HepG2 (cell line): ENCODE results near the gene FNDC7. TPM values are rescaled to one million over a fixed set of nuclear protein-coding genes. Genes with fewer than 3 reads are reported as not detected.
A peak's percentile ranks its signal among the peaks of the same experiment; 100 is the strongest.

Experiments
- ATAC-seq: fragments of 200-7000 bp; cut with Tn5 transposase; 3 replicates; pipeline ENCODE4 v1.9.1; 2020; ENCODE audit warnings: mild to moderate bottlenecking, moderate library complexity
- BruUV-seq: library from RNA; stranded (reverse); fragments of 400-500 nt; replicated peaks from 2 replicates; lab custom pipeline; 2021; lab: Mats Ljungman, UMichigan
- CTCF ChIA-PET: fragments of 300-600 bp; formaldehyde crosslinking; extraction: SDS; loops from one replicate; lab custom pipeline; 2021; ENCODE audit warnings: low total read pairs, inconsistent platforms, low intra/inter-chr PET ratio; lab: Yijun Ruan, JAX
- POLR2A ChIA-PET: fragments of 350-600 bp; sonication (Branson Sonifier 250); formaldehyde crosslinking; loops from one replicate; lab custom pipeline; 2020; ENCODE audit warnings: antibody characterized with exemption, inconsistent platforms; lab: Yijun Ruan, JAX
- DNase-seq: peaks from one replicate; pipeline ENCODE4 v3.0.0-alpha.2; 2015; ENCODE audit warnings: low spot score
- FAIRE-seq: peaks from 3 replicates; lab custom pipeline; 2011; peaks lifted over from hg19 to GRCh38; lab: Jason Lieb, UNC
- H2AFZ ChIP-seq: one replicate; pipeline ENCODE4 v1.6.1; 2011; ENCODE audit warnings: low read length, inconsistent platforms
- H3K27ac ChIP-seq: fragments of 300-600 bp; 3 replicates; pipeline ENCODE4 v1.8.0; 2011; ENCODE audit warnings: mixed run types, mild to moderate bottlenecking, mixed read lengths, low read length, inconsistent platforms; ENCODE audit not compliant: insufficient read depth; ENCODE audit errors: extremely low read length
- H3K27me3 ChIP-seq, 2 experiments: fragments of 200-600 bp in 1 of 2; 2 replicates in 1 of 2; 3 replicates in 1 of 2; pipeline versions ENCODE4 v1.6.0 to v1.8.0; 2011; ENCODE audit warnings: low read length in 2 of 2, mild to moderate bottlenecking in 2 of 2, moderate library complexity in 2 of 2, inconsistent platforms in 1 of 2; ENCODE audit not compliant: insufficient read depth in 2 of 2, control insufficient read depth in 1 of 2
- H3K36me3 ChIP-seq, 2 experiments: fragments of 200-600 bp in 1 of 2; replicated peaks in 1 of 2; 2 replicates in 1 of 2; 3 replicates in 1 of 2; pipeline versions ENCODE4 v1.5.1 to v1.8.0; 2011; ENCODE audit warnings: low read length in 2 of 2, inconsistent platforms in 1 of 2; ENCODE audit not compliant: insufficient read depth in 2 of 2, control insufficient read depth in 1 of 2
- H3K4me1 ChIP-seq: 2 replicates; pipeline ENCODE4 v1.5.1; 2012; ENCODE audit warnings: low read length, inconsistent platforms; ENCODE audit not compliant: insufficient read depth
- H3K4me2 ChIP-seq: 2 replicates; pipeline ENCODE4 v1.6.0; 2011; ENCODE audit warnings: low read depth, low read length, inconsistent platforms
- H3K4me3 ChIP-seq, 3 experiments: fragments of 200-600 bp in 1 of 3; sonication (generic), shearing (Covaris generic) in 1 of 3; replicated peaks in 1 of 3; 2 replicates each; pipeline ENCODE4 v1.5.1; 2011 to 2016; ENCODE audit warnings: low read length in 3 of 3, inconsistent platforms in 2 of 3, low read depth in 2 of 3, mild to moderate bottlenecking in 2 of 3, control low read depth in 1 of 3, mixed read lengths in 1 of 3; ENCODE audit not compliant: insufficient read depth in 1 of 3
- H3K79me2 ChIP-seq: one replicate; pipeline ENCODE4 v1.6.1; 2011; ENCODE audit warnings: low read length, inconsistent platforms; ENCODE audit not compliant: insufficient read depth
- H3K9ac ChIP-seq: 2 replicates; pipeline ENCODE4 v1.6.0; 2011; ENCODE audit warnings: mild to moderate bottlenecking, low read depth, low read length, inconsistent platforms; ENCODE audit not compliant: insufficient read depth
- H3K9me3 ChIP-seq: 2 replicates; pipeline ENCODE4 v1.5.1; 2012; ENCODE audit warnings: mild to moderate bottlenecking, low read length
- H4K20me1 ChIP-seq: 2 replicates; pipeline ENCODE4 v1.6.0; 2011; ENCODE audit warnings: inconsistent platforms, mild to moderate bottlenecking, low read length, moderate library complexity; ENCODE audit not compliant: insufficient read depth
- EED ChIP-seq: sonication (generic); formaldehyde crosslinking; IDR thresholded peaks from 2 replicates; pipeline ENCODE4 v1.5.0; 2020; ENCODE audit warnings: mild to moderate bottlenecking, missing genetic modification reagents
- FOSL2 ChIP-seq: sonication (generic); formaldehyde crosslinking; IDR thresholded peaks from 2 replicates; pipeline ENCODE4 v1.4.0; 2020; ENCODE audit warnings: missing genetic modification reagents
- MAFK ChIP-seq, 2 experiments: IDR thresholded peaks in 1 of 2; conservative IDR thresholded peaks in 1 of 2; 2 replicates each; pipeline ENCODE4 v1.6.1; 2011; ENCODE audit warnings: improper control_type of control experiment in 2 of 2, low read length in 2 of 2
- NFE2 ChIP-seq: sonication (generic); formaldehyde crosslinking; IDR thresholded peaks from 2 replicates; pipeline ENCODE4 v1.4.0; 2020; ENCODE audit warnings: missing genetic modification reagents
- REPIN1 ChIP-seq: sonication (generic); formaldehyde crosslinking; IDR thresholded peaks from 2 replicates; pipeline ENCODE4 v1.8.0; 2022; ENCODE audit warnings: missing genetic modification reagents, low read depth, mild to moderate bottlenecking, borderline replicate concordance
- RFX1 ChIP-seq: fragments of 450-650 bp; IDR thresholded peaks from 2 replicates; pipeline ENCODE4 v1.6.1; 2017
- SAP130 ChIP-seq: IDR thresholded peaks from 2 replicates; pipeline ENCODE4 v1.6.1; 2016; ENCODE audit warnings: low read depth
- ZBTB7B ChIP-seq: sonication (generic); formaldehyde crosslinking; IDR thresholded peaks from 2 replicates; pipeline ENCODE4 v1.4.0; 2020; ENCODE audit warnings: missing genetic modification reagents
- ZMYM4 ChIP-seq: sonication (generic); formaldehyde crosslinking; IDR thresholded peaks from 2 replicates; pipeline ENCODE4 v1.8.1; 2023; ENCODE audit warnings: mild to moderate bottlenecking, missing genetic modification reagents
- ZNF136 ChIP-seq: sonication (generic); formaldehyde crosslinking; IDR thresholded peaks from 2 replicates; pipeline ENCODE4 v1.8.1; 2022; ENCODE audit warnings: low read depth, mild to moderate bottlenecking, moderate library complexity, missing genetic modification reagents
- ZNF251 ChIP-seq: sonication (generic); formaldehyde crosslinking; IDR thresholded peaks from 2 replicates; pipeline ENCODE4 v1.9.0; 2021; ENCODE audit warnings: mild to moderate bottlenecking, missing genetic modification reagents
- ZNF644 ChIP-seq: IDR thresholded peaks from 2 replicates; pipeline ENCODE4 v1.6.1; 2016; ENCODE audit warnings: low read depth
- ZNF652 ChIP-seq: IDR thresholded peaks from 2 replicates; pipeline ENCODE4 v1.6.1; 2016; ENCODE audit warnings: low read depth, borderline replicate concordance
- ZNF747 ChIP-seq: sonication (generic); formaldehyde crosslinking; IDR thresholded peaks from 2 replicates; pipeline ENCODE4 v1.8.1; 2023; ENCODE audit warnings: missing genetic modification reagents, mild to moderate bottlenecking, borderline replicate concordance
- ZNF773 ChIP-seq: sonication (generic); formaldehyde crosslinking; IDR thresholded peaks from 2 replicates; pipeline ENCODE4 v1.4.0; 2020; ENCODE audit warnings: missing genetic modification reagents, borderline replicate concordance
- WGBS: methylation state at CpG from one replicate; pipeline ENCODE4 v1.1.6; 2017; ENCODE audit warnings: low lambda C conversion rate; 5-methylcytosine and 5-hydroxymethylcytosine counted together
- in situ Hi-C: cut with HindIII; loops from 2 replicates; pipeline ENCODE4 v1.10.0; 2017; ENCODE audit warnings: low pct_unique_long_range_greater_than_20kb; ENCODE audit not compliant: extremely low pct_ligation_motif_present
- intact Hi-C: fragments of 100-400 bp; cut with micrococcal nuclease; formaldehyde crosslinking; loops from one replicate; pipeline ENCODE4 v1.10.0; 2022; ENCODE audit not compliant: unreplicated experiment
- polyA plus RNA-seq, 8 experiments: library from polyadenylated mRNA; depleted of rRNA in 3 of 8; stranded (reverse) in 7 of 8; unstranded in 1 of 8; fragments of >200 nt; fragmentation: Illumina TruSeq in 4 of 8; extraction: Trizol in 4 of 8; gene quantifications; 2 replicates each; pipeline versions ENCODE4 v1.2.1 to v1.2.3, GENCODE V29; 2011 to 2016; ENCODE audit warnings: low read depth in 4 of 8, missing spikeins in 1 of 8, mixed read lengths in 1 of 8; ENCODE audit not compliant: insufficient read depth in 1 of 8
- total RNA-seq, 5 experiments: library from RNA; depleted of rRNA; stranded (reverse); fragments of >200 nt; fragmentation: Illumina TruSeq; extraction: Trizol; gene quantifications; 2 replicates each; pipeline ENCODE4 v1.2.3, GENCODE V29; 2016; ENCODE audit warnings: low read depth in 1 of 5
- TF ChIP-seq, protein P1 (sequence below): sonication (generic); formaldehyde crosslinking; IDR thresholded peaks from 2 replicates; pipeline ENCODE4 v1.5.0; 2020; ENCODE audit warnings: missing genetic modification reagents
- TF ChIP-seq, protein P2 (sequence below): sonication (generic); formaldehyde crosslinking; IDR thresholded peaks from 2 replicates; pipeline ENCODE4 v1.4.0; 2020; ENCODE audit warnings: missing genetic modification reagents

FNDC7 gene
- total and polyA plus RNA-seq, 2 of the 13 experiments (the other 11 are each of a cell fraction or from before 2014, with no cell fraction given) = 0.03 TPM; not detected in 1

DNA sequence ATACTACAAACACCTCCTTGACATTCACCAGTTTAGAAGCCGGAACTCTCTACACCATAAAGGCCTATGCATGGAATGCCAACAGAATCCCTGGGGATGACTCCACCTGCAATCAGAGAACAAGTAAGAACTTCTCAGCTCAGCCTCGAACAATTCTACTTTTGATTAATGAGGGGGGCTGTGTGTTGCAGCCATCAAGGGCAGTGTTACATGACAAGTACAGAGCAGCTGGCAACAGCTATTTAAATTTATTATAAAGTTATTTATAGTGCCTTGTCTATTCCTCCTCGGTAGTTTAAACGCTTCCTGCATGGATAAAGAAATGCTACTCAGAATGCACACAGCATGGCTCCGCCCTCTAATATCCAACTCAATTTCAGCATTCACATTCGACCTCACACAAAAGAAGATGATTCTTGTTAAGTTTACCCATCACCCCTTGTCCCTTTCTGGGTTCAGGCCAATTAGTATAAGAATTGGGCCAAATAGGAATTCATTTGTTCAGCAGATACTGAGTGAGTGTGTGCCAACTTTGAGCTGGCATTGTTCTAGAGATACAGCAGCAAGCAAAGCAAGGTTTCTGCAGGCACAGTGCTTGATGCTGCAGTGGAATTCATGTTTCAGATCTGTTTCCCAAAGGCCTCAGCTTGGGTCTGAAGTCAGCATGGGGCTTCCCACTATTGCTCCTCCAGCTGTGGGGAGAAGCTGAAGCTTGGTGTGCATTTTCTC, 6.4 kb downstream of the FNDC7 start (continued):
- TF ChIP-seq ZMYM4 (CRISPR knock-in tag) = no peak

DNA sequence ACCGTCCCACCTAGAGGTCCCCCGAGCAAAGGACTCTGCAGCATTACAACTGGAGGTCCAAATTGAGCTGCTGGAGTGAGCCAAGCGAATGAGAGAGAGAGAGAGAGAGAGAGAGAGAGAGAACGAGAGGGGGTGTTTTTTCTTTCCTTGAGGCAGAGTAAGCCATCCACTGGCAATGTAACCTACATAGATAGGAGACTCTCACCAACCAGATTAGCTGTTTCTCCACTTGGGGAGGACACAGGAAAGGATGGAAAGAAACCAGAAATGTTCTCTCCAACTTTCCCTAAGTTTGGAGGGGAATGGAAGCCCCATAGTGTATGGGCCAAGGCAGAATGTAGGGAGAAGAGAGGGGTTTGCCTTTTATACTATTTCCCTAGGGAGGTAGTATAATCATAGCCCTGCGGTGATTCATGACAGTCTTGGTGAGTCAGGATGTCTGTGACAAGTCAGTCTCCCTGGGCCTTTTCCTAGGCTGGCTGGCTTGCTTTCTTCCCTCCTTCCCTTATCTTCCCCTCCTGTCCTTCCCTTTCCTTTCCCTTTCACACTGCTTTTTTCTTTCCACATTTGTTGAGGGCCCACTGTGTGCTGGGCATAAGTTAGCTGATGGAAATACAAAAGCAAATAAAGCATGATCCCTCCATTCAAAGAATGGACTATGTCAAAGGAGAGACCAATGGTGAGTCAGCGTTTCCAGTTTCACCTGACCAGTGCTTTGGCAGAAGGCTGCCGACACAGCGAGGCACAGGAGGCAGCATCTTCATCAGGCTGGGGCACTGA, 7.1 kb downstream of the FNDC7 start:
- H3K27ac ChIP-seq = no peak overlapping the region
- H2AFZ ChIP-seq = no peak overlapping the region
- no peak overlapping the region for H3K9ac ChIP-seq
- ATAC-seq = peak; percentile 64
- ChIA-PET POLR2A (interaction anchor here (1.2 kb wide), 1 partner anchor 28 kb away, joined by 3 read pairs; the partner anchor contains the start of gene PRPF38B), CTCF (no interaction called here)
- FAIRE-seq = no peak
- intact Hi-C loops = no loop called here
- H3K4me2 ChIP-seq = peak overlapping the region; percentile 38
- H3K4me1 ChIP-seq = peaks cover 33% of the 10 kb centered on the region
- in situ Hi-C loops = no loop called here
- no peak overlapping the region for H3K4me3 ChIP-seq
- DNase-seq = peak; percentile 13
- WGBS = 8% methylated on average over 8 of the region's 8 CpGs
- no peaks in the 10 kb centered on the region for H3K79me2 ChIP-seq
- no peaks in the 10 kb centered on the region for H3K9me3 ChIP-seq
- H3K27me3 ChIP-seq = peaks cover 1 to 15% of the 10 kb centered on the region in 2 experiments; a peak in 4 of 5 replicates
- BruUV-seq = no TSS peak
- no peaks in the 10 kb centered on the region for H3K36me3 ChIP-seq
- H4K20me1 ChIP-seq = no peaks in the 10 kb centered on the region
- no peak for TF ChIP-seq RFX1
- no peak for TF ChIP-seq ZNF773 (CRISPR knock-in tag)
- TF ChIP-seq ZBTB7B (CRISPR knock-in tag) = no peak
- TF ChIP-seq, protein P1, sequence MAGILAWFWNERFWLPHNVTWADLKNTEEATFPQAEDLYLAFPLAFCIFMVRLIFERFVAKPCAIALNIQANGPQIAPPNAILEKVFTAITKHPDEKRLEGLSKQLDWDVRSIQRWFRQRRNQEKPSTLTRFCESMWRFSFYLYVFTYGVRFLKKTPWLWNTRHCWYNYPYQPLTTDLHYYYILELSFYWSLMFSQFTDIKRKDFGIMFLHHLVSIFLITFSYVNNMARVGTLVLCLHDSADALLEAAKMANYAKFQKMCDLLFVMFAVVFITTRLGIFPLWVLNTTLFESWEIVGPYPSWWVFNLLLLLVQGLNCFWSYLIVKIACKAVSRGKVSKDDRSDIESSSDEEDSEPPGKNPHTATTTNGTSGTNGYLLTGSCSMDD = no peak
- no peak for TF ChIP-seq REPIN1 (CRISPR knock-in tag)
- peak; percentile 67; the same call in 1 of the 2 replicates for TF ChIP-seq NFE2 (CRISPR knock-in tag)
- TF ChIP-seq EED = no peak
- peak; percentile 56; the same call in 1 of the 2 replicates for TF ChIP-seq FOSL2 (CRISPR knock-in tag)
- TF ChIP-seq, protein P2, sequence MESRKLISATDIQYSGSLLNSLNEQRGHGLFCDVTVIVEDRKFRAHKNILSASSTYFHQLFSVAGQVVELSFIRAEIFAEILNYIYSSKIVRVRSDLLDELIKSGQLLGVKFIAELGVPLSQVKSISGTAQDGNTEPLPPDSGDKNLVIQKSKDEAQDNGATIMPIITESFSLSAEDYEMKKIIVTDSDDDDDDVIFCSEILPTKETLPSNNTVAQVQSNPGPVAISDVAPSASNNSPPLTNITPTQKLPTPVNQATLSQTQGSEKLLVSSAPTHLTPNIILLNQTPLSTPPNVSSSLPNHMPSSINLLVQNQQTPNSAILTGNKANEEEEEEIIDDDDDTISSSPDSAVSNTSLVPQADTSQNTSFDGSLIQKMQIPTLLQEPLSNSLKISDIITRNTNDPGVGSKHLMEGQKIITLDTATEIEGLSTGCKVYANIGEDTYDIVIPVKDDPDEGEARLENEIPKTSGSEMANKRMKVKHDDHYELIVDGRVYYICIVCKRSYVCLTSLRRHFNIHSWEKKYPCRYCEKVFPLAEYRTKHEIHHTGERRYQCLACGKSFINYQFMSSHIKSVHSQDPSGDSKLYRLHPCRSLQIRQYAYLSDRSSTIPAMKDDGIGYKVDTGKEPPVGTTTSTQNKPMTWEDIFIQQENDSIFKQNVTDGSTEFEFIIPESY (CRISPR knock-in tag) = no peak
- 0 out of 2 replicates have a peak, but pooled peaks have one; percentile 37 for TF ChIP-seq ZNF644 (CRISPR knock-in tag)
- peak; percentile 83 to 86 for TF ChIP-seq MAFK (conservative IDR thresholded peaks at IDR 0.05 in 1 of 2, IDR thresholded peaks at IDR 0.05 in 1 of 2; ENCODE audit: low read length in 2 of 2)
- no peak for TF ChIP-seq ZNF136 (CRISPR knock-in tag)
- TF ChIP-seq ZNF652 (CRISPR knock-in tag) = no peak
- no peak for TF ChIP-seq ZNF251 (CRISPR knock-in tag)
- 0 out of 2 replicates have a peak, but pooled peaks have one; percentile 16 for TF ChIP-seq SAP130
- TF ChIP-seq ZNF747 (CRISPR knock-in tag) = no peak
